ENCODE measurements around the gene GPR55.

DNA sequence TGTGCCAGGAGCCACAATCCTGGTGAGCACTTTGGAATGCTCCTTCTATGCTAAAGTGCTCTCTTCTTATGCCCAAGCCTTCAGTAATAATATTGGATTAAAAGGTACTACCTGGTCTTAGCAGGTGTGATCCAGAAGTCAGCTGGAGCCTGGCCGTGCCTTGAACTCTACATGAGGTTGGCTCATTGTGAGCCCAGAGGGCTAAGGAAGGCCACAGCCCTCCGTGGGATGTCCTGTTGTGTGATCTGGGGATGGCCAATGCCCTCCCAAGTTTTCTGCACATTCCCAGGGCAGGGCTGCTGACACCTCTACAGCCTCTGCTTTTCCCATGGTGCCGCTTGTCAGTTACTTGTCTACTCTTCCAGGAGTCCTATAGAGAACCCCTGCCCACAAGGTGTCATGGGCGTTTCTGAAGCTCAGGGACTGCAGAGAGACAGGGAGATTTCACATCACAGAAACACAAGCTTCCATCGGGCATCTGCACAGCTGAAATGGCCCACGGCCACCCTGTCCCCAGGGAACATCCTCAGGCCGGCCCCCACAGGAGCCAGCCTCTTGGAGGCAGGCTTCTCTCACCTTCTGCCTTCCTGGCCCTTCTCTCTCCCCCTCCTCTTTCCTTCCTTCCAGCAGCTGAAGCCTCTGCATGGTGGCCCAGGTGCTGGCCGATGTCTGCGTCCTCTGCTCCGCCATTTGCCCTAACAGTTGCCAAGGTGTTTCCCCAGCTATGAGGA is 27.3 kb upstream of the GPR55 start:
- TF ChIP-seq, protein P1, sequence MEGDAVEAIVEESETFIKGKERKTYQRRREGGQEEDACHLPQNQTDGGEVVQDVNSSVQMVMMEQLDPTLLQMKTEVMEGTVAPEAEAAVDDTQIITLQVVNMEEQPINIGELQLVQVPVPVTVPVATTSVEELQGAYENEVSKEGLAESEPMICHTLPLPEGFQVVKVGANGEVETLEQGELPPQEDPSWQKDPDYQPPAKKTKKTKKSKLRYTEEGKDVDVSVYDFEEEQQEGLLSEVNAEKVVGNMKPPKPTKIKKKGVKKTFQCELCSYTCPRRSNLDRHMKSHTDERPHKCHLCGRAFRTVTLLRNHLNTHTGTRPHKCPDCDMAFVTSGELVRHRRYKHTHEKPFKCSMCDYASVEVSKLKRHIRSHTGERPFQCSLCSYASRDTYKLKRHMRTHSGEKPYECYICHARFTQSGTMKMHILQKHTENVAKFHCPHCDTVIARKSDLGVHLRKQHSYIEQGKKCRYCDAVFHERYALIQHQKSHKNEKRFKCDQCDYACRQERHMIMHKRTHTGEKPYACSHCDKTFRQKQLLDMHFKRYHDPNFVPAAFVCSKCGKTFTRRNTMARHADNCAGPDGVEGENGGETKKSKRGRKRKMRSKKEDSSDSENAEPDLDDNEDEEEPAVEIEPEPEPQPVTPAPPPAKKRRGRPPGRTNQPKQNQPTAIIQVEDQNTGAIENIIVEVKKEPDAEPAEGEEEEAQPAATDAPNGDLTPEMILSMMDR (conservative IDR thresholded peaks at IDR 0.05) = no peak
- no peak for TF ChIP-seq ZFX (IDR thresholded peaks at IDR 0.05)

Measured in C4-2B (cell line).